ENCODE measurements around the gene ERVH48-1.

- TF ChIP-seq CTCF (IDR thresholded peaks at IDR 0.05), result no peak
- TF ChIP-seq POLR2A (IDR thresholded peaks at IDR 0.05), result no peak
Observed at GRCh38 chr21:42922918-42923317, 2.5 kb downstream of the ERVH48-1 start.

All from testis (tissue), 2 donors.